Activated CD8-positive, alpha-beta memory T cell treated with anti-CD3 and anti-CD28 coated beads, Interleukin-2, amount 50 U/mL, for 1 hour (primary cell): ENCODE measurements around the gene POLR2M.

Experiments used
- DNase-seq: peaks from one replicate; pipeline ENCODE4 v3.0.0-alpha.2; 2020; ENCODE audit errors: extremely low read depth

Gene POLR2M

DNA sequence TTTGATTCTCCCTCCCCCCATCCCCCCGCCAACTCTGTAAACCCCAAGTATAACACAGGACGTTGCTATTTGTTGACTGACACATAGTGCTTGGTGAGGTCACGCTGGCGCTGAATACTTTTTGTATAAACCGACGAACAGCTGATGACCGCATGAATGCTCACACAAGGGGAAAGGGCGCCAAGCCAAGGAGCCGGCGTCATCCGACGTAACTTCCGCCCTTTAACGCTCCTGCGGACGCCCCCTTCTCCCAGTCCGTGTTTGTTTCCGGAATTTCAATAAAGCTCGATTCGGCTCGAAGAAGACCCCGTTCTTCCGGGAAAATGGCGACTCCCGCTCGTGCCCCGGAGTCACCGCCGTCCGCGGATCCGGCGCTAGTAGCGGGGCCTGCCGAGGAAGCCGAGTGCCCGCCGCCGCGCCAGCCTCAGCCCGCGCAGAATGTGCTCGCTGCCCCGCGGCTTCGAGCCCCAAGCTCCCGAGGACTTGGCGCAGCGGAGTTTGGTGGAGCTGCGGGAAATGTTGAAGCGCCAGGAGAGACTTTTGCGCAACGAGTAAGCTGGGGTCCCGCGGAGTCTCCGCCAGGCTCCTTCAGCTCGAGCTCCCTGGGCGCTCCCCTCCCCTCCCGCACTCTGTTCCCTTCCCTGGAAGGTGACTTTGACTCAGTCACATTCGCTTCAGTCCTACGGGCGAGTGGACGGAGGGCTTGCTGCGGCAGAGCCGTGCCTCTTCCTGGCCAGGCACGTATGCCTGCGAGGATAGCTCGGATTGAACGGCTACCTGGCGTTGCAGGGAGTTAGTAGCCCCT is at the start of gene POLR2M:
Gene POLR2M (plus strand): TSS at position 310 of the 805 bp plus-strand sequence. CDS start 129 bp downstream, at position 439.
- DNase-seq, result peak; percentile 82

DNA sequence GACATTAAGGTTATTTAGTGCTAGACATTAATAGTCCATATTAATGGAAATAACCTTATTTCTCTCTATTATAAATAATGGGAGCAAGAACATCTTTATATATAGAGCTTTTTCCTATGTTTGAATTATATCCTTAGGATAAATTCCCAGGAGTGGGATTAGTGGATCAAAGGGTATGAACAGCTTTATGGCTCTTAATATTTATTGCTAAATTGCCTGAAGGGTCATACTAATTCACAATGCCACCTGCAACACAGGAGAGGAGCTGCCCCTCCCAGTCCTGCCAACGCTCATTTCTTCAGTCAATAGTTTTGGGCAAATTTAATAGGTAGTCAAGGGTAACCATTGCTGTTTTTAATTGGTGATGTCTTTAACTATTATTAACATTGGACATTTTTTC is 48.9 kb upstream of the POLR2M start:
- no peak for DNase-seq

DNA sequence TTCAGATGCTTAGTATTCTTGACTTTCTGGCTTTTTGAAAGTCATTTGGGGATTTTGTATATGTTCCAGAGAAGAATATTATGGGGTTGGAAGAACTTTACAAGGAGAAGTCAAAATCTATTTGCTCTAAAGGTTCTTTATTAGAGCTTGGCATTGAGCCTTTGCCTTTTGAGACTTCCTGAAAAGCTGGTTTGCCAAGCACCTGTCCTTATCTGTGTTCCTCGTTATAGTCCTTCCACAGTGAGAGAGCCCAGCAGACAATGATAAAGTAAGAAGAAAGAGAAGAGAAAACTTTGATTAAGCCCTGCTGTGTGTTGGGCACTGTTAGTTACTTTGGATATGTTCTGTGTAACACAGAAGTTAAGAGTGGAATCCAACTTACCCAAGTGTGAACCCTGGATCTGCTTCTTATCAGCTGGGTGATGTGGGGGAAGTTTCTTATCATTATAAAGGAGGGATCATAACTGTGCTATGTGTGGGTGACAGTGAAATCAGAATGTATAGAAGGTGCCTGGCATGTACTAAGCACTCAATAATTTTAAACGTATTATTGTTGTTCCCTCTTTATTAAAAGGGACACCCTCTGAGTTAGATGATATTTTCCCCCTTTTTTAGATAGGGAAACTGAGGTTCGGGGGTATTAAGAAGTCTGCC is 44.3 kb upstream of the POLR2M start:
- no peak for DNase-seq

DNA sequence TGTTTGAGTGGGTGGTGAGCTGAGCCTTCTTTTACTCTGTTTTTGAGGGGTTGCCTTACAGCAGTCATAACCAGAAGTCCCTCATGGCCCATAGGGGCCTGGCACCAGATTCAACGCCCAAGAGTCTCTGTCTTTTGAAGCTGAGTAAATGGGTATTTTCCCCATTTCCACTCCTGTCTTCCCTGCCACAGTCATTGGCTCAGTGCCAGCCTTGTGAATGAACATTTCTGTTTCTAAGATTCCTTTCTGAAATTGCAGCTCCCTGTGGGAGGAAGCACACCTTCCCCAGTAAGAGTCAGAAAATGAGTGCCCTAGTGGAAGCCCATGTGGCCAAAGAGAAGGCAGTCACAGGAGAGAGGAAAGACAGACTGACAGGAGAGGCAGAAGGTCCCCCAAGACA is 43.7 kb upstream of the POLR2M start:
- DNase-seq, result no peak

DNA sequence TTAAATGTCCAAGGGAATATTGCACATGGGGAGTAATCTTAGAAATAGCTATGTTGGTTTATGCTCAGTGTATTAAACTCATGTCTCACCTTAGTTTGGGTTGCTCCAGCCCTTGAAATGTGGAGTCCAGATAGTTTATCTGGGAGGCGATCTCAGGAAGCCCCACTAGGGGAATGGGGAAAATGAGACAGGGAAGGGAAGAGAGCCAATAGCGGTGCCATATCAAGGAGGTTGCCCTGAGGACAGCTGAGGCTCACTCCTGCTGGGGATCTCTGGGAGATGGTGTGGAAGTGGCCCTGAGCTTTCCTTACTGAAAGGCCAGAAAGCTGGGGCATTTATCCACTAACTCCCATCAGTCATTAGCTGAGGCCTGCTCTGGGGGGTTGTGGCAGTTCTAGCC is 43.3 kb upstream of the POLR2M start:
- no peak for DNase-seq

DNA sequence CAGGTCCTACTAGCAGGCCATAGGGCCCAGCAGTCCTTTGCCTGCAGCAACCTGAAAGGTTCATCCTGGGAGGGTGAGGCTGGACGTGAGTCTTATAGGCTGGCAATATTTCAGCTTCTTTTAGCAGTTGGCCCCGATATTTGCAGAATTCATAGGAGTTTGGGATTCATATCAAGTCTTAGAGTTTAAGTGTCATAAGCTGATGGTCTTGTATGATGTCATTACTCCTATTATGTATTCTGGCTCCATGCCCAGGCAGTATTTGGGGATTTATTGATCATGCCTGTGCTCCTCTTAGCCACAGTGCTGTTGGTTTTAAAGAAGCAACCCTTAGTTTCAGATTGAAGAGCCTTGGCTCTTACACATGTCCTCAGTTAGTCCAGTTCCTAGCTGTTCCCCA is 41.3 kb upstream of the POLR2M start:
- DNase-seq, result no peak

DNA sequence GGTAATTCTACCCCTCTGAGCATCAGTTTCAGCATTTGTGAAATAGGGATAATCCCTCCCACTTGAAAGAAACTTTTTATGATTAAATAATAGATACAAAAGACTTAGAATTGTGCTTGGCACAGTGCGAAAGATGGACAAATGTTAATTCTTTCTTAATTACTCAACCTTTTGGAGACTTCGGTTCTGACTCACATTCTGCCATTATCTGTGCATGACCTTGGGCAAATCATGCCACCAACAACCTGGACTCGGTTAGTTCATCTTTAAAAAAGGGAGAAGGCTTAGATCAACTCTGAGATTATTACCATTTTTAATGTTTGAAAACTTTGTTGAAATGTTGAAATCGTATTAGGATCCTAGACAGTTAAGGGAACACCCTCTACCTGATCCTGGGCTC is 40.6 kb upstream of the POLR2M start:
- DNase-seq, result no peak

DNA sequence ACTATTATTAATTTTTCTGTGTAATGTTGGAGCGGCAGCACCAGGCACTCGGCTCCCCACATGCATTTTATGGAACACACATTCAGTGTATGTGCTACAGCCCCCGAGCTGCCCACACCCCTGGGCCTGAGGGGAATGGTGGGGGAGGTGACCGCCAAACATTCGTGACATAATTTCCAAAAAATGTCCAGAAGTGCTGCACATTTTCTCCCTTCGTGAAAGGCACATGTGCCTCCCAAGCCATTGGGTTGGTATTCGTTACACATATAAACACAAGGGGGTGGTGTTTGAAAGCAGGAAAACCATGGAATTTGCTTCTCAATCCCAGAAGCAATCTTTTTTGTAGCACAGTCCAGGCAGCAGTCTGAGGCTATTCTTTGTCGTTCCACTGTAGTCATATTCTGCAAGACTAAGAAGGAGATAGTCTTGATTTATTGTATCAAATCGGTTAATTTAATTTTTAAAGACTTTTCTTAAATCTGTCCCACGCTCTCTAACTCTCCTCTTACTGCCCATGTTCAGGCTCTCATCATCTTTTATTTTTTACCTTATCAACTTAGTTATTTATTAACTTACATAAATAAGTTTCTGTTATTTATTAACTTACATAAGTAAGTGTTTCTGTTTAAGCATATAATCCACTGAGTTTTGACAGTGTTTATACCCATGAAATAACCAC is 39.2 kb upstream of the POLR2M start:
- DNase-seq, result no peak

DNA sequence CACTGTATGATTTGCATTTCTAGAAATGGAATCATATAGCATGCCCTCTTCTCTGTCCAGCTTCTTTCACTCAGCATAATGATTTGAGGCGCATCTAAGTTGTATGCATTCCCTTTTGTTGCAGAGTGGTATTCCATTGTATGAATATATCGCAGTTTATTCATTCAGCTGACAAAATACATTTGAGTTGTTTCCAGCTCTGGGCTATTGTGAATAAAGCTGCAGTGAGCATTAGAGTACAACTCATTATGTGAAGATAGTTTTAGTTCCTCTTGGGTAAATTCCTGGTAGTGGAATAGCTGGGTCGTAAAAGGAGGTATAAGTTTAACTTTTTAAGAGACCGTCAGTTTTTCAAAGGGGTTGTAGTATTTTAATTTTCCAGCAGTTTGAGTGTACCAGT is 38.5 kb upstream of the POLR2M start:
- DNase-seq, result no peak

DNA sequence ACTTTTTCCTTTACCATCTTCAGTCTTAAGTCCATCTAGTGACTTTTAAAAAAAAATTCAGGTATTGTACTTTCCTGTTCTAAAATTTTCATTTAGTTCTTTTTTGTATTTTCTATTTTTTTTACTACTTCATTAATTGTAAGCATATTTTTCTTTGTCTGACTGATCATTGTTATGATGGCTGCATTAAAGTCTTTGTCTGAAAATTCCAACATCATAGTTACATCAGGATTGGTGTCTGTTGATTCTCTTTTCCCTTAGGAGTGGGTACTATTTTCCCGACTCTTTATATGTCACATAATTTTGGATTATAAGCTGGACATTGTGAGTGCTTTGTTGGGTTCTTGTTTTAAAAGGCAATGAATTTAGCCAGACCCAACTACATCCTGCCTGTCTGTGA is 34.9 kb upstream of the POLR2M start:
- DNase-seq, result no peak

DNA sequence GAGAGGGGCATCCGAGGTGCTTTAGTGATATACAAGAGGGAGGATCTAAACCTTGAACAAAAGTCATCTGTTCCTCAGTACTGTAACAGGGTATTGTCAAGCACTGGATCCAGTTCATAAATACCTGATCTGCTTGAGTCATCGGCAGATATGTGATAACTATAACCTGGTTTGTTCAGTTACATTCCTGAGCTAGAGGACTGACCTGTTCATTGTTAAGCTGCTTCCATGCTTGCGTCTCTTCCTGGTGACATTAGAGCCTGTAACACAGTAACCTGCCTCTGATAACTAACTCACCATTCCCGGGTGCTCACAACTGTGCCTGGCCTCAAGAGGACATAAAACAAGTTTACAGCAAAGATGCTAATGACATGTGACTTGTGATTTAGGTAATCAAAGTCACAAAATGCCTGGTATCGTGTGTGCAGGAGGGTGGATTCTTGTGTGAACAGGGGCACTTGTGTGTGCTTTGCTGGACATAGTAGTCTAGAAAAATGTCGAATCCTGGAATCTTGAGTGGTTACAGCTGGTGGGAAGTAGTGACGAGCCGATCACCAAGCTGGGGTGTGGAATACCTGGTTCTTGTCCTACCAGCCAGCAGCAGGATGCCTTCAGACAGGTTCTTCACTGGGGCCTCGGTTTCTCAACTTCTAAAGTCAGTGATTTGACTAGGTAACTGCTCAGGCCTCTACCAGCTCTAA is 30.9 kb upstream of the POLR2M start:
- no peak for DNase-seq

DNA sequence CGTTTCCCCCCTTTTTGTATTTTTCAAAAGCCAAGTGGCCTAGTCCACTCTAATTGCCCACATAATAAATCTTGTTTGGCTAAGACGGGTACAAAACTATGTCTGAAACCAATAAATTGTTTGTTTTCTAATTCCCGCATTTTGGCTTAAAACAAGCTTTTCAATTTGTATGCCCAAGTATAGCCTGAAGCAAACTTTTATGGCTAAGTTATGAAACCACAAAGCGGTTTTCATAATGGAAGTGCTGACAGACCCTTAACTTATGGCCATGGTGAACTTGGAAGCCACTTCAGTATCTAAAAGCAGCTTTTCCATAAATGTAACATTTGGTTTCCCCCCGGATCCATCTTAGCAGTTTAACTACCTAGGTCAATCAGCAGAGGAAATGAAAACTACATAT is 29.9 kb upstream of the POLR2M start:
- no peak for DNase-seq

DNA sequence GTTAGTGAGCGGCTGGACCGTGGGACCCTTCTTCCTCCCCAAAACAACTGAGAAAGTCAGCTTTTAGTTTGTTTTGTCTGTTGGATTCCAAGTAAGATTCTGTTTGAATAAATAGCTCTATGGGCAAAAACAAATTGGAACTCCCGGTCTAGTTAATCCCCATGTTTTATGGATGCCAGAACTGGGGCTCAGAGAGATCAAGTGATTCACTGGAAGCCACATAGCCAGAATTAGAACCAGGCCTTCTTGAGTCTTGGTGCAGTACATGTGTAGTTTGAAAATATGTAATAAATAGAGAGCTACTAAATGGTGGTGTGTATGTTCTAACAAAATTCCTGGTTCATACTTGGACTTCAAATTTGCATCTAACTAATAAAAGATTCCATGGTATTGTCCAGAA is 29.3 kb upstream of the POLR2M start:
- no peak for DNase-seq

DNA sequence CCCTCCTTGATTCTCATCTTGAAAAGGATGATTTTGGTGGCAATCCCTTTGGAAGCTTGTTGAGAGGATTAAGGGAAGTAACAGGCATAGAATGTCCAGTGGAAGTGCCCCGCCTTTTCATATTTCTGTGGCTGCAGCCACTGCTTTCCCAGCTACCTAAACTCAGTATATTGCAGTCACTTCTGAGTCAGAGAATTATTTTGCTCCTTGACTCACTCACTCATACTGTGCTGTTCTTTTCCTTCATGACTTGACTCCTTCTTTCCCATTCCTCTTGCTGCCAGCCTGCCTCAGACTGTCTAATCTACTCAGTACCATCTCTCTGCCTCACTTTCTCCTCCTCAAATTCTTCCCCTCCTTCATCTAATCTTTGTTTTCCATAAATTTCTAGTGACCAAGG is 26.5 kb upstream of the POLR2M start:
- DNase-seq, result no peak

DNA sequence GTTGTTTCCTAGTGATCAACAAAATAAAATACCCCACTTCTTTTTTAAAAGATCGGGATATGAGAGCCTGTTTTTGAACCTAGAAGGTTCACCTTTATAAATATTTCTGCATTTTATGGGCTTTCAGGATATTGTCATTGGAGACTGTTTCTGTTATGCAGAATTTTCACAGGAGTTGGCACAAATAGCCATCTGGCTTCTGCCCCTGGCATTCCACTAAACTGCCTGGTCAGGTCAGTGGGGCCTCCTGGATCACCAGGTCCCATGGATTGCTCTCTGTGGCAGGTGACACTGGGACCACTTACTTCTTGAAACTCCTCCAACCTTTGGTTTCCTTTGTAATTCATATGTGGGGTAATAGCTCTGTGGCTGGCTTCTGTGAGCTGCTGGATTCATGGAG is 25.5 kb upstream of the POLR2M start:
- no peak for DNase-seq

DNA sequence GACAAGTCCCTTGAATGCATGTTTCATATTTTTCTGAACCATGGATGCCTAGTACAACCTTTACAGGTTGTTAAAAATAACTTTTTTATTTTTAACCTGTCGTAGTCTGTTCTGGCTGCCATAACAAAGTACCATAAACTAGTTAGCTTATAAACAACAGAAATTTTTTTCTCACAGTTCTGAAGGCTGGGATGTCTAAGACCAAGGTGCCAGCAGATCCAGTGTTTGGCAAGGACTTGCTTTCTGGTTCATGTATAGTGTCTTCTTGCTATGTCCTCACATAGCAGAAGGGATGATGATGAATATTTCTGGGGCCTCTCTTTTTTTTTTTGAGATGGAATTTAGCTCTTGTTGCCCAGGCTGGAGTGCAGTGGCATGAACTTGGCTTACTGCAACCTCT is 23.0 kb upstream of the POLR2M start:
- no peak for DNase-seq

DNA sequence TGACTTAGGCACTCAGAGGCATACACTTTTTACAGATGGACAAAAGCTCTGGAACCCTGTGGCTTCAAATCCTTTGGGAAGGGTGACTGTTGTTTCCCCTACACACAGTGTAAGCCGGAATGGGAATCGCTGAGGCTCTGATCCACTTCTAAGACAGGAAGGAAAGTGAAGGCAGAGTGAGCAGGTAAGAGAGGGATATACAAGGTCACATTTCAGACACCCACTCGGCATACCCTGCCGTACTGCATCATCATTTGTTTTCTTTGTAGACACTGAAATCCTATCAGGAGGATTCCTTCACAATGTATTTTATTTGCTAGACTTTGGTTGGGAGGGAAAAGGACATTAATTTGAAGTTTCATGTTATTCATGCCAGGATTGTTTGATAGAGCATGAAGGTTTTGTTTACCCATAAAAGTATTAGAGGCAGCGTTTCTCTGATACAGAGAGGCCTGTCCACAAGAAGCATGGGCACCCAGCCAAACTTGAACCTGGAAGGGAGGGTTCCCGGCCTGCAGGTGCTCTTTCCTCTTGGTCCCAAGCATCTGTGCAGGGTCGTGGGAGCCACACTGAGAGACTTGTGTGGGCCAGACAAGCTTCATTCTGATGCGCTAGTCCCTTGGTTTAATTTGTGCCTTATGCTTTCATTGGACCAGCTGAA is 21.9 kb upstream of the POLR2M start:
- DNase-seq, result no peak

DNA sequence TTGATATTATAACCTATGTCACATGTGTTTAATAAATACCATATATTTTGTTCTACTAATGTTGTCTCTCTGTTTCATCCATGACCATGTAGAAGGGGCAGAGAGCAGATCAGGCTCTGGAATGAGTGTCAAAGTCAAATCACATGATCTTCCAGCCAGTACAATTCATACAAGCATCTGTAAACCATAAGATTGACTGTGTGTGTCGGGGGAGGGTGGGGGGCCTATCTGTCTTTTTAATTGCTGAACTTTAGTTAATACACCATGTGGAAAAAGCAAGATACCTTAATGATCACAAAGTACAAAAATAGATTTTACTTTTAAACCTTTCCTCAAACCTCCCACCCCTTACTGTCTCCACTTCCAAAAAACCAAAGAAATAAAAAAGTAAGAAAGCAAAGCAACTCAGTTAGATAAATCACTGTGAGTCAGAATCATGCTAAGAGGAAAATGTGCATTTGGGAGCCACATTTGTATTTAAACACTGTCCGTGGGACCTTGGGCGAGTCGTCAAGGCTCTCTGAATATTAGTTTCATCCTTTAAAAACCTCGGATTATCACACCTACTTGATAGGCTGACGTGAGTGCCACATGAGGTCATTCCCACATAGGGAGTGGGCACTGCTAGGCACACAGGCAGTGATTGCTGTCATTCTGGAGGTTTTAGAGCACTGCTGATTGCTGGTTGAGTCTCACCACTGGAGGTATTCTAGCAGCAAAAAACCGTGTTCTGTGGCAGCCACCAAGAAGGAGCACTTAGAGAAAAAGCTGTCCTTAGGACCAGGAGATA is 21.0 kb upstream of the POLR2M start:
- DNase-seq, result no peak

DNA sequence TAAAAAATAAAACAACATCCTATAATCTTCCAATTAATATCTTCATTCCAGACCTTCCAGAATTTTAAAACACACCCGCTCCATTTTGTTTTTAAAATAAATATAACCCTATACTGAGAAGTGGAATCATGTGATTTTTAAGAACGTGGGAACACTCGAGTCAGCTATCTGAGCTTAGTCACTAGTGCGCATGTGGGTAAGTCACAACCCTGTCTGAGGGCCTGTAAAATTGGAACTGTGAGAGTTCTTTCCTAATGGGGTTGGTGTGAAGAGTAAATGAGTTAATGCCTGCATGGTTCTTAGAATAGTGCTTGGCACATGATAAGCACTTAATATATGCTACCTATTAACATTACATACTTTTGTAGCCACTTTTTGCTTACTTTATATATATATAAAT is 19.9 kb upstream of the POLR2M start:
- no peak for DNase-seq

DNA sequence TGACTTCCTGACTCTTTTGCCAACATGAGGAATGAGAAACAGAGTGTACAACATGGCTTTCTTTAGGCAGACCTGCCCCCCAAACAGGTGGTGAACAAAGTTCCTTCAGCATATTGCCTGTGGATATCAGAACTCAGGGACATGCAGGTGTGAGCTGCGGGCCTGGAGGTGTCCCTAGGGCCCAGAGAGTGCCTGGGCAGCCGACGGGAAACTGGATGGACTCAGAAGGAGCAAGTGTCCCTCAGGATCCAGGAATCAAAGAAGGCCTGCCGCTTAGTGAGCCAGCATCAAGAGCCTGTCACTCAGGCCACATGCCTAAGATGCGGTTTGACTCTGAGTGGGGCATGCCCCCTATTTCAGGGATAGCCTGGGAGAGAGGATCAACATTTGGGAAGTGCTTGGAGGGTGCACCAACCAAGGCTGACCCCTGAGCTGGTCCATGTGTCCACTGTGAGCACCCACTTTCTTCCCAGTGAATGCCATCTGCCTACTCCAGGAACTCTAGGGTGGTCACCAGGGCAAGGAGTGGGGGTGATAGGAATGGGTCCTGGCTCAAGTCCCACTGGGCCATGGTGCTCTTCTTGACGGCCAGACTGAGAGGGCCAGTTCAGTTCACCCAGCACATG is 16.1 kb upstream of the POLR2M start:
- DNase-seq, result no peak

DNA sequence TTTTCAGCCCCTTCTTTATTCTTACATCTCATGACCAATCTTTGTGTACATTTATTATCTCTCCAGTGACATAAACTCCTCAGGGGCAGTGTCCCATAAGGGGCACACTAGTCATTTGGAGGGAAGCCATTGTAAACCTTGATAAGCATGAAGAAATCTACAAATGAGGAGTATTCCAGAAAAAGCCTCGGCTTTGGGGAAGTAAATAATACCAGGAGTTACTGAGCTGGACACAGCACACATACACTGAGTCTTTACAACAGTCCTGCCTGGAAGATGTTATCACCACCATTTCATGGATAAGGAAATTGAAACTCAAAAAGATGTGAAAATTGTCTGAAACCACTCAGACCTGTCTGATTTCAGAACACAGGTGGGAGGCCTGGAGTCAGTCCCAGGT is 15.4 kb upstream of the POLR2M start:
- DNase-seq, result no peak
